Heart left ventricle (tissue), 16 donors: ENCODE measurements around the gene NSG1. TPM values are rescaled to one million over a fixed set of nuclear protein-coding genes. Genes with fewer than 3 reads are reported as not detected.
A peak's percentile ranks its signal among the peaks of the same experiment; 100 is the strongest.

Source experiments
- ATAC-seq, 4 donors: fragments of 200-7000 bp; cut with Tn5 transposase; one replicate each; pipeline ENCODE4 v1.9.1; 2020 to 2022; ENCODE audit warnings: moderate library complexity in 4 of 4, mild to moderate bottlenecking in 3 of 4, moderate number of reproducible peaks in 1 of 4
- DNase-seq, 5 donors: peaks; one replicate each; pipeline ENCODE4 v3.0.0-alpha.2; 2020
- H3K27ac ChIP-seq, 12 donors: fragments of 200-600 bp; sonication (generic) in 4 of 12; one replicate each; pipeline versions ENCODE4 v1.5.0 to v1.8.0; 2016 to 2022; ENCODE audit warnings: mild to moderate bottlenecking in 2 of 12
- H3K27me3 ChIP-seq, 9 donors: fragments of 200-600 bp; sonication (generic) in 2 of 9; one replicate each; pipeline versions ENCODE4 v1.5.1 to v1.8.0; 2016 to 2022; ENCODE audit warnings: mild to moderate bottlenecking in 3 of 9
- H3K36me3 ChIP-seq, 9 donors: fragments of 200-600 bp; sonication (generic) in 2 of 9; one replicate each; pipeline versions ENCODE4 v1.5.0 to v1.8.0; 2018 to 2022; ENCODE audit warnings: mild to moderate bottlenecking in 2 of 9
- H3K4me1 ChIP-seq, 12 donors: fragments of 200-600 bp; sonication (generic) in 4 of 12; one replicate each; pipeline versions ENCODE4 v1.5.0 to v1.8.0; 2016 to 2022; ENCODE audit warnings: mild to moderate bottlenecking in 3 of 12
- H3K4me3 ChIP-seq, 12 donors: fragments of 200-600 bp; sonication (generic) in 4 of 12; one replicate each; pipeline versions ENCODE4 v1.5.0 to v1.8.0; 2017 to 2022; ENCODE audit warnings: mild to moderate bottlenecking in 9 of 12, moderate library complexity in 4 of 12
- H3K9me3 ChIP-seq, 12 donors: fragments of 200-600 bp; sonication (generic) in 4 of 12; one replicate each; pipeline versions ENCODE4 v1.5.0 to v1.8.0; 2016 to 2022; ENCODE audit warnings: mild to moderate bottlenecking in 1 of 12
- POLR2A ChIP-seq, 2 donors: fragments of 450-650 bp; IDR thresholded peaks; one replicate each; pipeline ENCODE4 v1.6.1; 2017; ENCODE audit warnings: antibody characterized with exemption in 2 of 2, mild to moderate bottlenecking in 2 of 2, moderate library complexity in 2 of 2
- WGBS, 4 donors: extraction: QIAGEN DNeasy Blood & Tissue Kit in 2 of 4; methylation state at CpG; one replicate each; pipeline versions ENCODE4 v1.1.5 to v1.1.7; 2013 to 2018; 5-methylcytosine and 5-hydroxymethylcytosine counted together
- intact Hi-C, 10 donors: fragments of 100-400 bp; cut with DNase I; formaldehyde crosslinking; loops; one replicate each; pipeline versions ENCODE4 v1.11.1 to v1.14.2; 2022
- polyA plus RNA-seq, 2 donors: library from polyadenylated mRNA; stranded (reverse); fragments of 200-250 nt; gene quantifications; one replicate each; pipeline ENCODE4 v1.2.3, GENCODE V29; 2013
- total RNA-seq, 9 donors: library from RNA; depleted of rRNA in 2 of 9; stranded (reverse); fragments of >200 nt in 2 of 9; fragmentation: NEBNext Ultra II Directional in 3 of 9; extraction: Animal tissue kit (Norgen Biotek cat#: 25700) in 3 of 9; gene quantifications; one replicate each; pipeline versions ENCODE4 v1.1.0 to v1.2.4, GENCODE V29; 2016 to 2023
- TF ChIP-seq, protein P1 (sequence below), 12 donors: fragments of 200-600 bp; sonication (generic) in 4 of 12; IDR thresholded peaks; one replicate each; pipeline versions ENCODE4 v1.5.0 to v1.8.0; 2018 to 2022; ENCODE audit warnings: antibody characterized with exemption in 12 of 12, mild to moderate bottlenecking in 5 of 12
- donor health status: ischemic (EF 13 %, LVEDD 7.1; RV severe dilation, severe dysfunction).
- donor health status: healthy with polysubstance abuse.
- donor health status: DM: no; HTN: yes; CAD: no.
- donor health status: DM: no; HTN: no; CAD: no.
- donor health status: ischemic (EF 25% LVEDD 6.9; RV normal size, moderate dysfunction).
- donor health status: ischemic (EF 25% LVEDD 5.7; RV mildly dilated, moderate dysfunction).
- donor health status: healthy.
- donor health status: DM: yes; HTN: yes; CAD: no.
- donor health status: ischemic (EF 35%, LVEDD 5.7; RV mildly dilated, moderate dysfunction).
- donor health status: nonischemic (EF 11% LVEDD 7.7; RV severe dilation, severe dysfunction).
- donor health status: DM: yes; HTN: yes; CAD: no.
- donor health status: PGD.
- donor health status: ischemic (EF 29% LVEDD 5.4; RV normal size, mild dysfunction).
- donor health status: nonischemic (EF 23%, LVEDD 6.1; RV moderate dilation, normal function).

NSG1 gene
- total and polyA plus RNA-seq, 11 donors = 2.1 to 19.7 (median 3.4) TPM

GRCh38 chr4:4383085-4383484, 3.8 kb upstream of the NSG1 start:
- TF ChIP-seq, protein P1, sequence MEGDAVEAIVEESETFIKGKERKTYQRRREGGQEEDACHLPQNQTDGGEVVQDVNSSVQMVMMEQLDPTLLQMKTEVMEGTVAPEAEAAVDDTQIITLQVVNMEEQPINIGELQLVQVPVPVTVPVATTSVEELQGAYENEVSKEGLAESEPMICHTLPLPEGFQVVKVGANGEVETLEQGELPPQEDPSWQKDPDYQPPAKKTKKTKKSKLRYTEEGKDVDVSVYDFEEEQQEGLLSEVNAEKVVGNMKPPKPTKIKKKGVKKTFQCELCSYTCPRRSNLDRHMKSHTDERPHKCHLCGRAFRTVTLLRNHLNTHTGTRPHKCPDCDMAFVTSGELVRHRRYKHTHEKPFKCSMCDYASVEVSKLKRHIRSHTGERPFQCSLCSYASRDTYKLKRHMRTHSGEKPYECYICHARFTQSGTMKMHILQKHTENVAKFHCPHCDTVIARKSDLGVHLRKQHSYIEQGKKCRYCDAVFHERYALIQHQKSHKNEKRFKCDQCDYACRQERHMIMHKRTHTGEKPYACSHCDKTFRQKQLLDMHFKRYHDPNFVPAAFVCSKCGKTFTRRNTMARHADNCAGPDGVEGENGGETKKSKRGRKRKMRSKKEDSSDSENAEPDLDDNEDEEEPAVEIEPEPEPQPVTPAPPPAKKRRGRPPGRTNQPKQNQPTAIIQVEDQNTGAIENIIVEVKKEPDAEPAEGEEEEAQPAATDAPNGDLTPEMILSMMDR (IDR thresholded peaks at IDR 0.05) = no peak
- TF ChIP-seq POLR2A (IDR thresholded peaks at IDR 0.05) = no peak
- intact Hi-C loops = no loop called here
- Histone ChIP-seq H3K27me3 (peaks cover 0 to 37% (median 27%) of the 10 kb centered on the region in 9 donors), H3K9me3 (no peaks in the 10 kb centered on the region), H3K36me3 (no peaks in the 10 kb centered on the region), H3K4me3 (no peak overlapping the region), H3K27ac (peak overlapping the region in 4 of 12 donors; percentile 33 to 72 (median 42)), H3K4me1 (peaks cover 0 to 41% (median 15%) of the 10 kb centered on the region in 12 donors)
- peak; percentile 56 to 79 (median 74) for ATAC-seq
- DNase-seq = peak in 2 of 5 donors; percentile 41 to 66
- WGBS, 4 donors = 31 to 52% (median 43%) methylated on average over 3 of the region's 3 CpGs

DNA sequence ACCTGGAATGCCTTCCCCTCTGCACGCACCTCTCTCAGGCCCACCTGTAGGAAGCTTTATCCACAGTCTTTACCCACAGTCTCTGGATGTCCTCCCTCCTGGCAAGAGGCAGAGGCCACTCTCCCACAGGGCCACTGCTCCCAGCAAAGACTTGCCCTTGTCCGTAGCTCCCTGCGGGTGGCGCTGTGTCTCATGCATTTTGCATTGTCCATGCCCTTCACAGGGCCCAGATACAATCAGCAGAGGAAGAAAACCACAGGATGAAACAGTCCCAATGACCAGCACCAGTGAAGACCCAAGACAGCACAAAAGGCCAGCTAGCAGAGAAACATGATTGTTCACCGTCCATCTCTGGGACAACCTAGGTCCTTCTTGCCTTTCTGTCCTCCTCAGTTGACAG, 2.1 kb upstream of the NSG1 start:
- TF ChIP-seq POLR2A (IDR thresholded peaks at IDR 0.05) = no peak
- TF ChIP-seq, protein P1 (IDR thresholded peaks at IDR 0.05) = peak in 1 of 12 donors; percentile 9
- Histone ChIP-seq H3K4me1 (peaks cover 0 to 55% (median 16%) of the 10 kb centered on the region in 12 donors), H3K4me3 (no peak overlapping the region), H3K27ac (no peak overlapping the region), H3K9me3 (no peaks in the 10 kb centered on the region), H3K36me3 (no peaks in the 10 kb centered on the region), H3K27me3 (peaks cover 0 to 52% (median 36%) of the 10 kb centered on the region in 9 donors)
- 46 to 56% (median 54%) methylated on average over 5 of the region's 5 CpGs for WGBS, 4 donors
- DNase-seq = no peak
- ATAC-seq = no peak
- intact Hi-C loops = no loop called here

GRCh38 chr4:4385729-4386295, 1.1 kb upstream of the NSG1 start:
- DNase-seq (no peak), ATAC-seq (no peak)
- H3K27ac ChIP-seq = peak overlapping the region in 1 of 12 donors; percentile 41
- peaks cover 0 to 61% (median 36%) of the 10 kb centered on the region in 9 donors for H3K27me3 ChIP-seq
- H3K4me1 ChIP-seq = peaks cover 0 to 55% (median 16%) of the 10 kb centered on the region in 12 donors
- 2 to 5% (median 3%) methylated on average over 20 to 38 of the region's 38 CpGs for WGBS, 4 donors
- H3K4me3 ChIP-seq = peak overlapping the region in 11 of 12 donors; percentile 36 to 62 (median 54)
- H3K9me3 ChIP-seq = no peaks in the 10 kb centered on the region
- intact Hi-C loops = no loop called here
- H3K36me3 ChIP-seq = no peaks in the 10 kb centered on the region
- no peak for TF ChIP-seq POLR2A (IDR thresholded peaks at IDR 0.05)
- TF ChIP-seq, protein P1 (IDR thresholded peaks at IDR 0.05) = no peak

DNA sequence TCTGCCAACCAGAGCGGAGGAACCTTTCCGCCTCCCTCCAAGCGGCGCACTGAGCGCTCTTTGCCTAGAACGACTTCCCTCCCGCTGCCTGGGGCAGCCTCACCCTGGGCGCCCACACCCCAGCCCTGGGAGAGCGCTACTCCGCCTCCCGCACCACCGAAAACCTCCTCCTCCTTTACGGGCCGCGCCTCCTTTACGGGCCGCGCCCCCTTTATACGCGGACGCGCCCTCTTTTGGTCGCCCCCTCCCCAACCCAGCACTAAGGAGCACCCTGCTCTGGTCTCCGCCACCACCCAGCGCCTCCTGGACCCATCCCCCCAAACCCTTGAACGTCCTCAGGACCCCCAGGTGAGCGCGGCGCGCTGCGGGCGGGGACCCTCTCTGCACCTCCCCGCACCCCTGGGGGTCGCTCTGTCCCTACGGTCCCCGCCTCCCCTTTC, 586 bp upstream of the NSG1 start:
- intact Hi-C loops = no loop called here
- H3K9me3 ChIP-seq = no peaks in the 10 kb centered on the region
- H3K27ac ChIP-seq = peak overlapping the region in 1 of 12 donors; percentile 41
- peaks cover 0 to 64% (median 36%) of the 10 kb centered on the region in 9 donors for H3K27me3 ChIP-seq
- WGBS, 4 donors = 1 to 2% (median 1%) methylated on average over 29 to 36 of the region's 36 CpGs
- TF ChIP-seq POLR2A (IDR thresholded peaks at IDR 0.05) = no peak
- TF ChIP-seq, protein P1 (IDR thresholded peaks at IDR 0.05) = no peak
- ATAC-seq (peak in 3 of 4 donors; percentile 16 to 23 (median 16)), DNase-seq (no peak)
- no peaks in the 10 kb centered on the region for H3K36me3 ChIP-seq
- peak overlapping the region; percentile 36 to 62 (median 53) for H3K4me3 ChIP-seq
- peaks cover 0 to 55% (median 16%) of the 10 kb centered on the region in 12 donors for H3K4me1 ChIP-seq
